Measurements from ENCODE around the gene FRMD8.

The FRMD8 gene

GRCh38 chr11:65442842-65443331 is 56.5 kb downstream of the FRMD8 start:
- no peak for TF ChIP-seq CTCF (IDR thresholded peaks at IDR 0.05; ENCODE audit: low read depth, low read length, missing control alignments)
- no peak overlapping the region for H3K4me3 ChIP-seq (replicated peaks; ENCODE audit: low read depth, low read length)
- DNase-seq (ENCODE audit: extremely low read depth, low read depth), result no peak

GRCh38 chr11:65444314-65445051 is 58.0 kb downstream of the FRMD8 start:
- TF ChIP-seq CTCF (IDR thresholded peaks at IDR 0.05; ENCODE audit: low read depth, low read length, missing control alignments), result no peak
- no peak for DNase-seq (ENCODE audit: extremely low read depth, low read depth)
- H3K4me3 ChIP-seq (replicated peaks; ENCODE audit: low read depth, low read length), result no peak overlapping the region

GRCh38 chr11:65445101-65445603 is 58.7 kb downstream of the FRMD8 start:
- no peak for DNase-seq (ENCODE audit: extremely low read depth, low read depth)
- H3K4me3 ChIP-seq (replicated peaks; ENCODE audit: low read depth, low read length), result no peak overlapping the region
- TF ChIP-seq CTCF (IDR thresholded peaks at IDR 0.05; ENCODE audit: low read depth, low read length, missing control alignments), result no peak

- DNase-seq (ENCODE audit: extremely low read depth, low read depth), result no peak
- no peak overlapping the region for H3K4me3 ChIP-seq (replicated peaks; ENCODE audit: low read depth, low read length)
- no peak for TF ChIP-seq CTCF (IDR thresholded peaks at IDR 0.05; ENCODE audit: low read depth, low read length, missing control alignments)
Observed at GRCh38 chr11:65445604-65446445, 59.4 kb downstream of the FRMD8 start.

- no peak overlapping the region for H3K4me3 ChIP-seq (replicated peaks; ENCODE audit: low read depth, low read length)
- TF ChIP-seq CTCF (IDR thresholded peaks at IDR 0.05; ENCODE audit: low read depth, low read length, missing control alignments), result no peak
- DNase-seq (ENCODE audit: extremely low read depth, low read depth), result no peak
Observed at GRCh38 chr11:65446446-65447277, 60.2 kb downstream of the FRMD8 start.

- TF ChIP-seq CTCF (IDR thresholded peaks at IDR 0.05; ENCODE audit: low read depth, low read length, missing control alignments), result no peak
- H3K4me3 ChIP-seq (replicated peaks; ENCODE audit: low read depth, low read length), result no peak overlapping the region
- no peak for DNase-seq (ENCODE audit: extremely low read depth, low read depth)
Observed at GRCh38 chr11:65448074-65448417, 61.6 kb downstream of the FRMD8 start.
